WERI-Rb-1 (cell line): ENCODE measurements around the gene POLR2H.
A peak's percentile ranks its signal among the peaks of the same experiment; 100 is the strongest.

Experiments
- DNase-seq: peaks from one replicate; pipeline ENCODE4 v3.0.0-alpha.2; 2020
- H3K27ac ChIP-seq: fragments of 250-450 bp; sonication (Bioruptor Pico); 2 replicates; pipeline ENCODE4 v1.5.1; 2020; ENCODE audit warnings: mild to moderate bottlenecking, moderate library complexity
- H3K27me3 ChIP-seq: fragments of 250-450 bp; sonication (Bioruptor Pico); 2 replicates; pipeline ENCODE4 v1.5.1; 2021; ENCODE audit warnings: mild to moderate bottlenecking, low read depth, moderate library complexity; ENCODE audit not compliant: insufficient read depth, severe bottlenecking
- H3K36me3 ChIP-seq: fragments of 250-450 bp; sonication (Bioruptor Pico); 2 replicates; pipeline ENCODE4 v1.5.1; 2020; ENCODE audit warnings: mild to moderate bottlenecking, moderate library complexity
- H3K4me3 ChIP-seq: 2 replicates; pipeline ENCODE4 v1.5.1; 2011; ENCODE audit warnings: low read depth, mild to moderate bottlenecking, control low read depth, low read length
- H3K9me3 ChIP-seq: fragments of 250-450 bp; sonication (Bioruptor Pico); 2 replicates; pipeline ENCODE4 v1.5.1; 2021; ENCODE audit warnings: mild to moderate bottlenecking, moderate library complexity; ENCODE audit not compliant: severe bottlenecking
- CTCF ChIP-seq: IDR thresholded peaks from 2 replicates; pipeline ENCODE4 v1.5.1; 2011; ENCODE audit warnings: low read depth, mild to moderate bottlenecking, control low read depth, inconsistent platforms, low read length

Gene POLR2H

GRCh38 chr3:184375747-184376461, 14.4 kb downstream of the POLR2H start:
- TF ChIP-seq CTCF = no peak
- no peak overlapping the region for H3K4me3 ChIP-seq
- DNase-seq = no peak
- no peaks in the 10 kb centered on the region for H3K27me3 ChIP-seq
- peaks cover 7% of the 10 kb centered on the region for H3K36me3 ChIP-seq
- no peaks in the 10 kb centered on the region for H3K9me3 ChIP-seq
- H3K27ac ChIP-seq = peak overlapping the region; percentile 69

- no peak for TF ChIP-seq CTCF
- no peak for DNase-seq
- H3K27me3 ChIP-seq = no peaks in the 10 kb centered on the region
- no peaks in the 10 kb centered on the region for H3K9me3 ChIP-seq
- peak overlapping the region; percentile 25 for H3K4me3 ChIP-seq
- H3K27ac ChIP-seq = peak overlapping the region; percentile 69
- H3K36me3 ChIP-seq = peaks cover 12% of the 10 kb centered on the region
These were observed 15.9 kb downstream of the POLR2H start for GRCh38 chr3:184377374-184377773.

GRCh38 chr3:184377882-184378445, 16.5 kb downstream of the POLR2H start, which contains the start of gene THPO:
Gene THPO, minus strand, starts transcription at chr3:184378207. Its CDS starts 1,948 bp downstream, at chr3:184376259.
- peak within 1 kb of the TSS; percentile 69 for H3K27ac ChIP-seq
- H3K9me3 ChIP-seq = no peaks in the 10 kb centered on the region
- peaks cover 13% of the 10 kb centered on the region for H3K36me3 ChIP-seq
- no peaks in the 10 kb centered on the region for H3K27me3 ChIP-seq
- DNase-seq = peak; percentile 95
- H3K4me3 ChIP-seq = peak within 1 kb of the TSS; percentile 25
- no peak for TF ChIP-seq CTCF

- H3K27me3 ChIP-seq = no peaks in the 10 kb centered on the region
- peak overlapping the region; percentile 69 for H3K27ac ChIP-seq
- no peak for TF ChIP-seq CTCF
These were observed 17.3 kb downstream of the POLR2H start for GRCh38 chr3:184378651-184379357.

GRCh38 chr3:184379358-184380184, 18.1 kb downstream of the POLR2H start, which contains the start of gene CHRD:
Gene CHRD, plus strand, starts transcription at chr3:184380054. Its CDS starts 265 bp downstream, at chr3:184380319.
- Histone ChIP-seq H3K27me3 (no peaks in the 10 kb centered on the region), H3K4me3 (peak within 1 kb of the TSS; percentile 48)
- DNase-seq = peak; percentile 36

More at GRCh38 chr3:184378651-184379357, 17.3 kb downstream of the POLR2H start:
- peak; percentile 32 for DNase-seq
- no peaks in the 10 kb centered on the region for H3K9me3 ChIP-seq
- peaks cover 18% of the 10 kb centered on the region for H3K36me3 ChIP-seq
- peak overlapping the region; percentile 25; the same call in 1 of the 2 replicates for H3K4me3 ChIP-seq

More at GRCh38 chr3:184379358-184380184, 18.1 kb downstream of the POLR2H start, which contains the start of gene CHRD:
- Histone ChIP-seq H3K9me3 (no peaks in the 10 kb centered on the region), H3K27ac (peak within 1 kb of the TSS; percentile 81), H3K36me3 (peaks cover 21% of the 10 kb centered on the region)
- TF ChIP-seq CTCF = no peak
